GM19468 (cell line): ENCODE data around the gene TRNAU1AP.
"Not testable (repeated sequence)": the region's sequence is repeated elsewhere in the genome, so short reads cannot be mapped to it uniquely, and the experiment has no call there.

Experiments used
- ATAC-seq: cut with Tn5 transposase; IDR thresholded peaks from one replicate; pipeline ENCODE4 v1.9.1; 2021; ENCODE audit warnings: mild to moderate bottlenecking, moderate library complexity, moderate number of reproducible peaks; ENCODE audit not compliant: unreplicated experiment; ENCODE audit errors: extremely low read depth

Gene TRNAU1AP

DNA sequence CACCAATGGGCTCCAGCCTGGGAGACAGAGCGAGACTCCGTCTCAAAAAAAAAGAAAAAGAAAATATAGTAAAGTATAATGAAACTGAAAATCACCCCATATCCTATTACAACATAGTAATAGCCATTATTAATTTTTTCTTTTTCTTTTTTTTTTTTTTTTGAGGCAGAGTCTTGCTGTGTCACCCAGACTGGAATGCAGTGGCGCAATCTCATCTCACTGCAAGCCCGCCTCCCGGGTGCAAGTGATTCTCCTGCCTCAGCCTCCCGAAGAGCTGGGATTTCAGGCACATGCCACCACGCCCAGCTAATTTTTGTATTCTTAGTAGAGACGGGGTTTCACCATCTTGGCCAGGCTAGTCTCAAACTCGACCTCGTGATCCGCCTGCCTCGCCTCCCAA is 20.0 kb downstream of the TRNAU1AP start:
- not testable (repeated sequence) for ATAC-seq

DNA sequence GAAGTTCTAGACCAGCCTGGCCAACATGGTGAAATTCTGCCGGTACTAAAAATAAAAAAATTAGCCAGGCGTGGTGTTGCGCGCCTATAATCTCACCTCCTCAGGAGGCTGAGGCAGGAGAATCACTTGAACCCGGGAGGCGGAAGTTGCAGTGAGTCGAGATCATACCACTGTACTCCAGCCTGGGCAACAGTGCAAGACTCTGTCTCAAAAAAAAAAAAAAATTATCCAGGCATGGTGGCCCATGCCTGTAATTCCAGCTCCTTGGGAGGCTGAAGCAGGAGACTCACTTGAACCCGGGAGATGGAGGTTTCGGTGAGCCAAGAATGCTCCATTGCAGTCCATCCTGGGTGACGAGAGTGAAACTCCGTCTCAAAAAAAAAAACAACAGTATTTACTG is 20.7 kb downstream of the TRNAU1AP start:
- no peak for ATAC-seq

DNA sequence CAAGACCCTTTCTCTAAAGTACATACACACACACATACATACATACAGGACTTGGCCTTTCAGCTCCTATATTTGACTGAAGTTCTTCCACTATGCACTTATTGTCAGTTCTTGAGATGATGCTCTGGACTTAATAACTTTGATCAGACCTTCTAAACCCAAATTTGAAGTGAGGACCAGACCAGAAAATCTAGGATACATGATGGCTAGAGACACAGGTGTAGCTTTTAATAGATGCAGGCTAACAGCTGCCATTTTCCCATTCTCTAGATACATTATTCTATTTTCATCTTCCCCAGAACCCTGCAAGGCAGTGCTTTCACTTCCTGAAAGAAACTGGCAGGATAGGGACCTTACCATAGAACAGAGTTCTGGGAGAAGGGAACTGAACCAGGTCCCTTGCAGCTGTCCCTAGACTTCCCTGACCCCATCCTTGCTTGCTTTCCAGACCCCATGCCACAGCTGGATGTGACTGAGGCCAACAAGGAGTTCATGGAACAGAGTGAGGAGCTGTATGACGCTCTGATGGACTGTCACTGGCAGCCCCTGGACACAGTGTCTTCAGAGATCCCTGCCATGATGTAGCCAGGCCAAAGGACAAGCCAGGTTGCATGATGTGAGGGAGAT is 24.3 kb downstream of the TRNAU1AP start:
- no peak for ATAC-seq

DNA sequence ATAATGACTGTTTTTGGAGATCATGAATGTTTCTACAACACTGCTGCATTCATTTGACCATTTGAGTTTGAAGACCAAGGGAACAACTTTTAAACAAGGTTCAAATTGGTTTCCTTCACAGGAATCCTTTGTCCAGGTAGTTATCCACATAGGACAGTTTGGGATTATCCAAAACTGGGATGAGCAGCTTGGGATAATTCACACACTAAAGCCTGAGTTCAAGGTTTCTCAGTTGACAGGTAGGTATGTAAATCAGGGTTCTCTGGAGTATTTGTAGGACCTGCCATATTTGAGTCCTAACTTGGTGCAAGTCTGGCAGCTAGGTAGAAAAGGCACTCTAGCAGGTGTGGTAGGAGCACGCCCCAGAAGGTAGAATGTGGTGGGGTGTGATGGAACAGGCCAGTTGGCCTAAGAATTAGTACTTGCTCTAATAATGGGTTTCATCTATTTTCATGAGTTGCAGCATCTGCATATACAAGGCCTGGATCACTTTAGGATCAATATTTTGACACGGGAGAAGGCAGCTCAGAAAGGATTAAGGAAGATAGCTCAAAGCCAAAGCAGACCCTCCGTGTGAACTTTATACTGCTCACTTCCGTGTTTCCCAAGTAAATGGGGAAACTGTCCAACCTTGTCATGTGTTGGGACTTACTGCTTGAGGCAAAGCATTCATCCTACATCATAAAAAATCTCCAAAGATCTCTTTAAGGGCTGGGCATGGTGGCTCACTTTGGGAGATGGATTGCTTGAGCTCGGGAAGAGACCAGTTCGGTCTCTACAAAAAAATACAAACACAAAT is 25.1 kb downstream of the TRNAU1AP start:
- no peak for ATAC-seq

DNA sequence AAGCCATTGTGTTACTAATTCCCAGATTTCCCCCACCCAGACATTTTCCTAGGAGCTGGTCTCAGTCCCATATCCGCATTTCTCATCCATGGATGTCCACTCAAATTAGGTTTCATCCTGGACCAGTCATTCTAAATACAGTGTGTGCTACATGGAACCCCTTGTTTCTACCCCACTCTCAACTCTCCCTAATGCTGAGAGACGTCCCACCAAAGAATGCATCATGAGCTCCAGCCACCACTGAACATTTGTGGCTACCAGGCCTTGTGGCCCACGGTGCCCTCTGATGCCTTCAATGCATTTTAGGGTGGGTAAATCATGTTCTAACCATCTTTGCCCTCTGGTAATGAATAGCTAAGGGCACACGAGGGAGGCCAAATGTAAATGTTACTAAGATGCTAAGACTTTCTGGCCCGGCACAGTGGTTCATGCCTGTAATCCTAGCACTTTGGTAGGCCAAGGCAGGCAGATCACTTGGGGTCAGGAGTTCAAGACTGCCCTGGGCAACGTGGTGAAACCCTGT is 25.9 kb downstream of the TRNAU1AP start:
- no peak for ATAC-seq

DNA sequence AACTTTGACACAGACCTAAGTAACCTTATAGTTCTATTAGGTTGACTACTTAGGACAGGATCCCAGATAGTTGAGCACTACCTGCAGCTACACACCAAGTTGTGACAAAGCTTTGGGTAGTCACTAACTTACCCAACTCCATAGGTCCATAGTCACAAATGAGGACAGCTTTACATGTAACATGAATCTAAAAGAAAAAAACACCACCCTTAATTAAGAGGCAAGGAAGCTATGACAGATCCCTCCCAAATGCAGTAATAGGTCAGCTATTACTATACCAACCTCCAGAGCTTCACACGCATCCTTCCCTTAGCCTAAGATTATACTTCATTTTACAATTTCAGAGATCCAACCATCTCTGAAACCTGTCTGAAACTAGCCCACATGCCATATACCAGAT is 26.5 kb downstream of the TRNAU1AP start:
- ATAC-seq = no peak

DNA sequence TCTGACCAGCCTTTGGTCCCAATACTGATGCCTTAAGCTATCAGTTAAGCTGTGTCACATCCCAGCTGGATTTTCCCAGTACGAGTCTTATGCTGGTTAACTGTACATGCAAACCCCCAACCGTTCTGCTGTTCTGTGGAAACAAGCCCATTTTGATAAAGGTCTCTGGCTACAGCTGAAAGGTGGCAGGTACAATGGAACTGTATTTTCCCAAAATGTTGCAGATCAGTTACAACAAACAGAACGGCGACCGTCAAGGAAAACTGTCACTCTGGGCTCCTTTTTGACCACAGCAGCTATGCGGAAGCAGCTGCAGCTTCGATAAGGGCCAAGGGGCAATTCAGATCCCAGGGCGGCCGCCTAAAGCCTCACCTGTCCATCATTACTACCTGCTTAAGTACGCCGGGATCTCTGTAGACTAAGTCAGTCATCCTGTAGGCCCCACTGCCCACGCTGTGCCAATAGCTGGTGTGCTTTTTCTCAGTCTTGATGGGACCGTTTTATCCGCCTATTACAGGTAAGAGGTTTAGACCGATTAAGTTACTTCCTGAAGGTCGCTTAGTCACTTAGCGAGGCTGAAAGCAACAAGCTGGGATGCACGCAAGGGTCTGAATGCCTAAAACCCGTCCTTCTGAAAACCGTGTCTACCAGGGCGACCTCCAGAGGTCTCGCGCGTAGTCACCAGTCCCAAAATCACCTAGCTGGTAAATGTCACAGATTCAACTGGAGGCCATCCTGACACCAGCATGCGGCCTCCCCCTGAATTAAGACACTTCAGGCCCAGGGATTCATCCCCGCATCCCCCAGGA is 28.0 kb downstream of the TRNAU1AP start:
- no peak for ATAC-seq

DNA sequence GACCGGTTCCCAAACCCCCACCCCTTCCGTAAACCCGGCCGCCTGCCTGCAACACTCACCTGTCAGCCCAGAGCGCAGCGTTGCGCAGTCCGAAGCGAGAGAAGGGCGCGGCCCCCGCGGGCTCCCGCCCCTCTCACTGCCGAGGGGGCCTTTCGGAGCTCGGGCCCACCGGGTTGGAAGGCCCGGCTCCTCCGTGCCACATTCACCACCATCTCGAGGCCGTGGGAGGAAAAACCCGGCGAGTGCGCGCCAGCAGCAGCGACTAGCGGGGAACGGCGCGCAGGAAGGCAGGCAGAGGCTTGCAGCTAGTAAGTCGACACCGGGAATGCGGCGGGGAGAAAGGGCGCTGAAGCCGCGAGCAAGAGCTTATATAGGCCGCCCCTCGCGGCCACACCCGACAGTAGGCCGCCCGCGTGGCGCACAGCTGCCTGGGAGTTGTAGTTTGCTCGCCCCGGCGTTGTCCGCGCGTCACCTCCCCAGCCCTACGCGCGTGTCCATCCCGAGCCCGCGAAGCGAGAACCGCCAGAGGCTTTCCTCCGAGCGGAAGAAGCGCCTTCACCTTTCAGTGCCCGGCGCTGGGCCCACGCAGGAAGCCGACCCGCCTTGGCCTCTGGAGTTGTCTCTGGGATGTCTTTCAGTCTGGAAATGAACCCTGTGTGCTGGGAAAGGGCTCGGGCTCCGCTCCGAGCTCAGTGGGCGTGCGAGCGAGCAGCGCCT is 28.8 kb downstream of the TRNAU1AP start:
- peak; percentile 76 for ATAC-seq

DNA sequence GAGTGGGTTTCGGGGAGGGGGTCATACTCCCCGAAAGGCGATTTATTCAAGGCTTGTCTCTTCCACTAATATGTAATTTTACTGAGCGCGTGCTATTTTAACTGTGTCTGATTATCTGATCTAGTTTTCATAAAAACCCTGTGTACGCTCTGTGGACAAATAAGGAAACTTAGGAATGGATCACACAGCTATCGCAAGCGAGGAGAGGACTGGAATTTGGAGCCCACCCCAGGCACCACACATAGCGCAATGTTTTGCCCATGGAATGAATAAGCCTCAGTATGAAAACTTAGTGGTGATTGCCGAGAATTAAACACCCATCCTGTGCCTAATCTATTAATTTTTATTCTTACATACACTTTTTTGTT is 29.3 kb downstream of the TRNAU1AP start:
- ATAC-seq = no peak

DNA sequence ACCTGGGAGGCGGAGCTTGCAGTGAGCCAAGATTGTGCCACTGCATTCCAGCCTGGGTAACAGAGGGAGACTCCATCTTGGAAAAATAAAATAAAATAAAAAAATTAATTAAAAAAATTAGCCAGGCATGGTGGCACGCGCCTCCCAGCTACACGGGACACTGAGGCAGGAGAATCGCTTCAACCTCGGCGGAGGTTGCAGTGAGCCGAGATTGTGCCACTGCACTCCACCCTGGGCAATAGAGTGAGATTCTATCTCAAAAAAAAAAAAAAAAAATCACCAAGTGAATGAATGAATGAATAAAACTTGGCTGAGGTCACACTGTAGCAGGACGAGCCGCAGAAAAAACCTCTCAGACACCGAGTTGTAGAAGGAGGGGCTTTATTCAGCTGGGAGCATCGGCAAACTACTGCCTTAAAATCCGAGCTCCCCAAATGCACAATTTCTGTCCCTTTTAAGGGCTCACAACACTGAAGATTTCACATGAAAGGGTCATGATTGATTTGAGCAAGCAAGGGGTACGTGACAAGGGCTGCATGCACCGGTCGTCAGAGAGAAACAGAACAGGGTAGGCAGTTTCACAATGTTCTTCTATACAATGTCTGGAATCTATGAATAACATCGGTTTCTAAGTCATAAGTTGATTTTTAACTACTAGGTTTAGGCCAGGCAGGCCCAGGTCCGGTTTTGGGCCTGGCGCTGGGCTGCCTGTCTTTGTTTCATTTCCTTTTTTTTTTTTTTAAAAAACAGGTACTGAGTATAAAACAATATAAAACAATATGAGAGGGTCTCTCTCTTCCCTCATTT is 33.9 kb downstream of the TRNAU1AP start:
- not testable (repeated sequence) for ATAC-seq

DNA sequence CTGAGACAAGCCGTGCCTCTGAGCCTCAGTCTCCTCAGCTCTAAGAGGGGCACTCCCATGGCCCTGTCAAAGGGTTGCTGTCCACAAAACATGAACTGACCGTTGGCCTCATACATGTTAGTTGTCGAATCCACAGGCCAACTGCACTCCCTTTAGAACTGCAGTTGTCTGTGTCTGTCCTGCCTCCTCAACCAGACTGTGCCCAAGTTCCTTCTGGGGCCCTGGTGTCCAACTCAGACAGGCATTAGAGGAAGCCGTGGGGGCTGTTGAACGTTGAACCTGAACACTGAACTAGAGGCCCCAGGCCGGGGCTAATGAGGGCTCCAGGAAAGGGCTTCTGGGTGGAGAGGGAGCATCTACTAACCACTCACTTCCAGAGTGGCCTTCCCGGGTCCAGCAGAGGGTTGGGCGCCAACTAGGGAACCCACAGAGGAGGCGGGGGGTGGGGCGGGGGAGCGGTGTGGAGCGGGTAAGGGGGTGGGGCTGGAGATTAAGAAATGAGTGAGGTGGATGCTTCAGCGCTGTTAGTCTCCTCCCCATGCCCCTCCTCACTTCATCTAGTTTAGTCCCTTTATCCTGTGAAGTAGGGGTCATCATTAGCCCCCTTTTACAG is 38.9 kb downstream of the TRNAU1AP start, which contains the start of gene RAB42:
Gene RAB42, plus strand, starts transcription at position 558 of the 613 bp plus-strand sequence. CDS start 247 bp downstream, outside the sequence.
- ATAC-seq = no peak

DNA sequence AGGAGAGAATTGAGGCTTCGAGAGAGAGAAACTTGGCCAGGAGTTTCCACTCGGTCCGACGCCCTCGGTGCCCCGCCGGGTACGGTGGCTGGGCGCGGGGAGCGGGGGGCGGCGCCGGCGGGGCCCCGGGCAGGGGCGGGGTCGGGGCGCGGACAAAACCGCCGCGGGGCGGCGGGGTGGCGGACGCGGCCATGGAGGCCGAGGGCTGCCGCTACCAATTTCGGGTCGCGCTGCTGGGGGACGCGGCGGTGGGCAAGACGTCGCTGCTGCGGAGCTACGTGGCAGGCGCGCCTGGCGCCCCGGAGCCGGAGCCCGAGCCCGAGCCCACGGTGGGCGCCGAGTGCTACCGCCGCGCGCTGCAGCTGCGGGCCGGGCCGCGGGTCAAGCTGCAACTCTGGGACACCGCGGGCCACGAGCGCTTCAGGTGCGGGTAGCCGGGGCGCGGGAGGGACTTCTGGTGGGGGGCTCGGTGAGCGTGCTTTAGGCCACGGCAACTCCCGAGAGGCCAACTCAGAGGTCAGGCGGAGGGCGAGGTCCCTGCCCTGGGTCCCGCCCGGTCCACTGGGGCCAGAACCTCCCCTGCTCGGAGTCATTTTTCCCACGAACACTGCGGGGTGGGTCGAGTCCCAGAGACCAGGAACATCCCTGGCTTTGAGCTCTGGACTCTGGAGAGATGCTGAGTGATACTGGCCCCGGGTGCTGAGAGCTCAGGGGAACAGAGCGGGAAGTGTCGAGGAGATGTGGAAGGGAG is 39.6 kb downstream of the TRNAU1AP start:
- ATAC-seq = no peak

DNA sequence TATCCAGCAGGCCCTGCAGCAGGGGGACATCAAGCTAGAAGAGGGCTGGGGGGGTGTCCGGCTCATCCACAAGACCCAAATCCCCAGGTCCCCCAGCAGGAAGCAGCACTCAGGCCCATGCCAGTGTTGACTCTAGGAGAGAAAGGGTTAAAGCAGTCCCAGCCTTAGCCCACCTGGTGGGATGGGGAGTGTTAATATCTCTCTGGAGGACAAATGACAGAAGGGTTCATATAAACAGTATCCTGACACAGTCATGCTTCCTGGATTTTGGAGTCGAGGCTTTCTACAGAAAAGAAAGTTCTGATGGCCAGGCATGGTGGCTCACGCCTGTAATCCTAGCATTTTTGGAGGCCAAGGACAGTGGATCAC is 41.1 kb downstream of the TRNAU1AP start:
- not testable (repeated sequence) for ATAC-seq

DNA sequence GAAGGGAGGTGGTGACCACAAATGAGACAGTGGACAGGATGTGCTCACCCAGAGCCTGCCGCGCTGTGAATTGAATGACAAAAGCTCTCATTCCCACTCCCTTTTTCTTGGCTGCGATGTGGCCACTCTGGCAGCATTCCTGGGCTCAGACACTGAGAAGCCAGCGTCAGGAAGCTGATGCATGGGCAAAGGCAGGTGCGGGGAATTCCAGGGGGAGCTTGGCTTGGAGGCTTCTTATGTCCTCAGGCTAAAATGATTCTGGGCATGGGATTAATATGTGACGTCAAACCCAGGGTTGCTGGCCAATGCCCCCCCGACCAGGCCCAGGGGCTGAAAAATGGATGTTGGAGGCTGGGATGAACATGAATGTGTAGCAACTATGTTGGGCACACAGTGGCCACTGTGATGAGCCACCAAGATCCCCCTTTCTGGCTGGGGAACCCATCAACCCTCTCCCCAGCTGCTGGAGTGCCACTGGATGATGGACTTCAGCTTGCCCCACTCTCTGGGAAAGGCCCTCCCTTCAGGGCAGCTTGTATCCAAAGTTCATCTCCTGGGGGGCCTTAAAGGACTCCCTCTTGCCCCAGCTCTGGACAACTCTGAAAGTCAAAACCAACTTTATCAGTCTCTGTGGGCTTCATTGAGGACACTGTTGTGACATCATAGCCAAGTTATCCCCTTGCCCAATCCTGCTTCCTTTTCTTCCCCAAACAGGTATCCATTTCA is 42.0 kb downstream of the TRNAU1AP start:
- ATAC-seq = not testable (repeated sequence)

DNA sequence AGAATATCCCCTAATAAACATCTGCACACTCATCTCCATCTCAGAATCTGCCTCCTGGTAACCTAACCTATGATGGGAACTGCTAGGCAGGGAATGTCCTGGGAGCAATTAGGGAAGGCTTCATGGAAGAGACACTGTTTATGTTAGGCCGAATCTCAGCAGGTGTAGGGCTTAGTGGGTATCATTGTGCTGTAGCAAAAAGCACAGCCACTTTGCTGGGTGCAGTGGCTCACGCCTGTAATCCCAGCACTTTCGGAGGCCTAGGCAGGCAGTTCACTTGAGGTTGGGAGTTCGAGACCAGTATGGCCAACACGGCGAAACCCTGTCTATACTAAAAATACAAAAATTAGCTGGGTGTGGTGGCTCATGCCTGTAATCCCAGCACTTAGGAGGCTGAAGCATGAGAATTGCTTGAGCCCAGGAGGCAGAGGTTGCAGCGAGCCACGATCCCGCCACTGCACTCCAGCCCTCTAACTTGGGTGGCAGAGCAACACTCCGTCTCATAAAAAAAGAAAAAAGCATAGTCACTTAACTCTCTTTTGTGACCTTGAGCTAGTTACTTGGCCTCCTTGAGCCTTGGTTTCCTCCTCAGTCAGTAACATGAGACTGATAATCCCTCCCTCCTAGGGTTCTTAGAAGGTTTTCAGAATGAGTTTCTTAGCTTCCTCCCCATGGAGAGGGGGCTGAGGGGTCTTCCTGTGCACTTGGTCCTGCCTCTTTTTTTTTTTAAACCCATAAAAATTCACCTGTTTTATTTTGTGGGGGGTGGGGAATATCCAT is 42.7 kb downstream of the TRNAU1AP start:
- ATAC-seq = no peak

DNA sequence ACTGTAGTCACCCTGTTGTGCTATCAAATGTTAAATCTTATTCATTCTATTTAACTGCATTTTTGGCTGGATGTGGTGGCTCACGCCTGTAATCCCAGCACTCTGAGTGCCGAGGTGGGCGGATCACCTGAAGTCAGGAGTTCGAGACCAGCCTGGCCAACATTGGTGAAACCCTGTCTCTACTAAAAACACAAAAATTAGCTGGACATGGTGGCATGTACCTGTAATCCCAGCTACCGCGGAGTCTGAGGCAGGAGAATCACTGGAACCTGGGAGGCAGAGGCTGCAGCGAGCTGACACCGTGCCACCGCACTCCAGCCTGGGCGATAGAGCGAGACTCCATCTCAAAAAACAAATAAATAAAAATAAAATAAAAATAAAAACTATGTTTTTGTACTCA is 43.4 kb downstream of the TRNAU1AP start:
- ATAC-seq = not testable (repeated sequence)

DNA sequence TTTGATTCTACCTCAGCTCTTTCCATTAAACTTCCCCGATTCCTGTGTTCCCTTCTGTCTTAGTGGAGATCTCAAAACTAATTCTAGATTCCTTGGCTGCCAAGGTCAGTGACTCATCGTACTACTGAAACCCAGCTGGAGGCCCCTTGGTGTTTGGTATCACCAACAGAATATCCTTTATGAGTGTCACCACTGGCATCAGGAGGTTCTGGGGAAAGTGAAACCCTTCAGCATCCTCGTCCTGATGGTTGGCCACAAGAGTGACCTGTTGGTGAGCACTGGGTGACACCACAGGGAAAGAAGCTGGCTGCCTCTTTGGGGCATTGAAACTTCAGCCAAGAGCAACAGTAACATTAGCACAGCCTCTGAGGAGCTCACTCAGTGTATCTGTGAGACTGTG is 48.8 kb downstream of the TRNAU1AP start:
- no peak for ATAC-seq
